ENCODE results near the gene HOXA9. TPM values are rescaled to one million over a fixed set of nuclear protein-coding genes. Genes with fewer than 3 reads are reported as not detected.

Gene HOXA9
- polyA plus RNA-seq, 1 of the 3 experiments (the other 2 are of a cell fraction), result not detected

- H3K27me3 ChIP-seq (ENCODE audit: insufficient read depth), result peaks cover 97% of the 10 kb centered on the region
Observed at GRCh38 chr7:27212497-27213432, 47.4 kb upstream of the HOXA9 start.

GRCh38 chr7:27211764-27212204, 46.4 kb upstream of the HOXA9 start:
- 12% methylated on average over 3 of the region's 3 CpGs for WGBS (ENCODE audit: low lambda C conversion rate)
- ChIA-PET CTCF (interaction anchor here (0.9 to 8.7 kb wide), 20 partner anchors 7 to 885 kb away, joined by 3 to 81 read pairs (median 8); partner anchors contain the start of gene HOXA13), POLR2A (no interaction called here)
- Histone ChIP-seq H3K27me3 (ENCODE audit: insufficient read depth) (peaks cover 97% of the 10 kb centered on the region), H3F3A (replicated peaks; ENCODE audit: insufficient read depth) (no peaks in the 10 kb centered on the region), H3K9me3 (no peaks in the 10 kb centered on the region), H3K27ac (ENCODE audit: low read depth in 2 of 2, low read length in 1 of 2) (no peak overlapping the region), H3K79me2 (ENCODE audit: insufficient read depth) (no peaks in the 10 kb centered on the region), H3K9ac (no peak overlapping the region), H3K4me2 (no peak overlapping the region), H2AFZ (ENCODE audit: low read depth) (no peak overlapping the region), H3K36me3 (replicated peaks in 1 of 2; ENCODE audit: control insufficient read depth in 1 of 2, insufficient read depth in 2 of 2, low read length in 1 of 2) (no peaks in the 10 kb centered on the region), H3K4me3 (ENCODE audit: low read depth in 2 of 2, low read length in 1 of 2) (no peak overlapping the region), H3K9me2 (no peaks in the 10 kb centered on the region), H3K4me1 (ENCODE audit: control insufficient read depth in 1 of 2, insufficient read depth in 2 of 2, low read depth in 1 of 2, low read length in 1 of 2) (peaks cover 0 to 14% of the 10 kb centered on the region in 2 experiments; a peak in 1 of 4 replicates), H4K20me1 (ENCODE audit: insufficient read depth) (no peaks in the 10 kb centered on the region; the same call in 1 of the 2 replicates)
- TF ChIP-seq POLR2AphosphoS5 (IDR thresholded peaks at IDR 0.05; ENCODE audit: low read depth, low read length), result 0 out of 2 replicates have a peak, but pooled peaks have one; percentile 20
- no peak for TF ChIP-seq RAD21 (IDR thresholded peaks at IDR 0.05; ENCODE audit: low read length)
- TF ChIP-seq CHD2 (IDR thresholded peaks at IDR 0.05; ENCODE audit: low read length, partially characterized antibody), result no peak
- TF ChIP-seq FOSL2 (IDR thresholded peaks at IDR 0.05; ENCODE audit: borderline replicate concordance, low read depth), result no peak
- TF ChIP-seq ELF1 (IDR thresholded peaks at IDR 0.05), result no peak
- TF ChIP-seq, protein P1, sequence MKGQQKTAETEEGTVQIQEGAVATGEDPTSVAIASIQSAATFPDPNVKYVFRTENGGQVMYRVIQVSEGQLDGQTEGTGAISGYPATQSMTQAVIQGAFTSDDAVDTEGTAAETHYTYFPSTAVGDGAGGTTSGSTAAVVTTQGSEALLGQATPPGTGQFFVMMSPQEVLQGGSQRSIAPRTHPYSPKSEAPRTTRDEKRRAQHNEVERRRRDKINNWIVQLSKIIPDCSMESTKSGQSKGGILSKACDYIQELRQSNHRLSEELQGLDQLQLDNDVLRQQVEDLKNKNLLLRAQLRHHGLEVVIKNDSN (IDR thresholded peaks at IDR 0.05; ENCODE audit: borderline replicate concordance, low read depth), result 0 out of 2 replicates have a peak, but pooled peaks have one; percentile 16
- no peak for DNase-seq

More at GRCh38 chr7:27212497-27213432, 47.4 kb upstream of the HOXA9 start:
- no peaks in the 10 kb centered on the region for H3K9me2 ChIP-seq
- H2AFZ ChIP-seq (ENCODE audit: low read depth), result no peak overlapping the region
- ChIA-PET CTCF (interaction anchor here (1.0 to 8.7 kb wide), 11 partner anchors 10 to 865 kb away, joined by 3 to 81 read pairs (median 10); no protein-coding TSS in a partner anchor), POLR2A (no interaction called here)
- H3K36me3 ChIP-seq (replicated peaks in 1 of 2; ENCODE audit: control insufficient read depth in 1 of 2, insufficient read depth in 2 of 2, low read length in 1 of 2), result no peaks in the 10 kb centered on the region
- no peaks in the 10 kb centered on the region; the same call in 1 of the 2 replicates for H4K20me1 ChIP-seq (ENCODE audit: insufficient read depth)
- peaks cover 0 to 14% of the 10 kb centered on the region in 2 experiments; a peak in 1 of 4 replicates for H3K4me1 ChIP-seq (ENCODE audit: control insufficient read depth in 1 of 2, insufficient read depth in 2 of 2, low read depth in 1 of 2, low read length in 1 of 2)
- H3K79me2 ChIP-seq (ENCODE audit: insufficient read depth), result no peaks in the 10 kb centered on the region
- peak overlapping the region; percentile 17; the same call in 1 of the 2 replicates for H3K4me2 ChIP-seq
- no peaks in the 10 kb centered on the region for H3F3A ChIP-seq (replicated peaks; ENCODE audit: insufficient read depth)
- H3K27ac ChIP-seq (ENCODE audit: low read depth in 2 of 2, low read length in 1 of 2), result no peak overlapping the region
- H3K4me3 ChIP-seq (ENCODE audit: low read depth in 2 of 2, low read length in 1 of 2), result 0 out of 4 replicates have a peak overlapping the region, but pooled peaks of 1 of the 2 experiments have one; percentile 0
- 17% methylated on average over 36 of the region's 52 CpGs for WGBS (ENCODE audit: low lambda C conversion rate)
- no peaks in the 10 kb centered on the region for H3K9me3 ChIP-seq
- peak; percentile 67 for DNase-seq
- H3K9ac ChIP-seq, result no peak overlapping the region
- TF ChIP-seq, protein P2, sequence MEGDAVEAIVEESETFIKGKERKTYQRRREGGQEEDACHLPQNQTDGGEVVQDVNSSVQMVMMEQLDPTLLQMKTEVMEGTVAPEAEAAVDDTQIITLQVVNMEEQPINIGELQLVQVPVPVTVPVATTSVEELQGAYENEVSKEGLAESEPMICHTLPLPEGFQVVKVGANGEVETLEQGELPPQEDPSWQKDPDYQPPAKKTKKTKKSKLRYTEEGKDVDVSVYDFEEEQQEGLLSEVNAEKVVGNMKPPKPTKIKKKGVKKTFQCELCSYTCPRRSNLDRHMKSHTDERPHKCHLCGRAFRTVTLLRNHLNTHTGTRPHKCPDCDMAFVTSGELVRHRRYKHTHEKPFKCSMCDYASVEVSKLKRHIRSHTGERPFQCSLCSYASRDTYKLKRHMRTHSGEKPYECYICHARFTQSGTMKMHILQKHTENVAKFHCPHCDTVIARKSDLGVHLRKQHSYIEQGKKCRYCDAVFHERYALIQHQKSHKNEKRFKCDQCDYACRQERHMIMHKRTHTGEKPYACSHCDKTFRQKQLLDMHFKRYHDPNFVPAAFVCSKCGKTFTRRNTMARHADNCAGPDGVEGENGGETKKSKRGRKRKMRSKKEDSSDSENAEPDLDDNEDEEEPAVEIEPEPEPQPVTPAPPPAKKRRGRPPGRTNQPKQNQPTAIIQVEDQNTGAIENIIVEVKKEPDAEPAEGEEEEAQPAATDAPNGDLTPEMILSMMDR (IDR thresholded peaks at IDR 0.05), result 0 out of 2 replicates have a peak, but pooled peaks have one; percentile 12
- TF ChIP-seq EZH2phosphoT487 (IDR thresholded peaks at IDR 0.05; ENCODE audit: borderline replicate concordance, low read depth), result 0 out of 2 replicates have a peak, but pooled peaks have one; percentile 45
- no peak for TF ChIP-seq MXI1 (IDR thresholded peaks at IDR 0.05; ENCODE audit: low read depth, low read length)
